ENCODE measurements around the gene TNN.

TNN gene

DNA sequence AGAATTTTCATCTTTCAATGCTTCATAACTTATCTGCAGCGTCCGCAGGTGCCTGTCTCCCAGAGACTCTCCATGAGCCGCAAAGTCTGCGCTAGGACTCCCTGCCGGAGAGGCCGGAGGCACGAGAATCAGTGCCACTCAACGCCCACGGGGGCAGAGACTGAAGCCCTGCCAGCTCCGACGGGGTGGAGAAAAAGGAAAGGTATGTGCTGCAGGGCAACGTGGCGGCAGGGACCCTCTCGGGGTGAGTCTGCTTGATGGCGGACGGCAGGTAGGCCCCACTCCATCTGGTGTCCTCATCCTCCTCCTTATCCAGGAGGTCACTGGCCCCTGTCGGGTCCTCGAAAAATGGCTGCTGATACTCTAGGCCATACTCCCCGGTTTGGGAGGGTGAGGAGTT is 22.5 kb upstream of the TNN start:
- TF ChIP-seq, protein P1, sequence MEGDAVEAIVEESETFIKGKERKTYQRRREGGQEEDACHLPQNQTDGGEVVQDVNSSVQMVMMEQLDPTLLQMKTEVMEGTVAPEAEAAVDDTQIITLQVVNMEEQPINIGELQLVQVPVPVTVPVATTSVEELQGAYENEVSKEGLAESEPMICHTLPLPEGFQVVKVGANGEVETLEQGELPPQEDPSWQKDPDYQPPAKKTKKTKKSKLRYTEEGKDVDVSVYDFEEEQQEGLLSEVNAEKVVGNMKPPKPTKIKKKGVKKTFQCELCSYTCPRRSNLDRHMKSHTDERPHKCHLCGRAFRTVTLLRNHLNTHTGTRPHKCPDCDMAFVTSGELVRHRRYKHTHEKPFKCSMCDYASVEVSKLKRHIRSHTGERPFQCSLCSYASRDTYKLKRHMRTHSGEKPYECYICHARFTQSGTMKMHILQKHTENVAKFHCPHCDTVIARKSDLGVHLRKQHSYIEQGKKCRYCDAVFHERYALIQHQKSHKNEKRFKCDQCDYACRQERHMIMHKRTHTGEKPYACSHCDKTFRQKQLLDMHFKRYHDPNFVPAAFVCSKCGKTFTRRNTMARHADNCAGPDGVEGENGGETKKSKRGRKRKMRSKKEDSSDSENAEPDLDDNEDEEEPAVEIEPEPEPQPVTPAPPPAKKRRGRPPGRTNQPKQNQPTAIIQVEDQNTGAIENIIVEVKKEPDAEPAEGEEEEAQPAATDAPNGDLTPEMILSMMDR (IDR thresholded peaks at IDR 0.05; ENCODE audit: low read depth, low read length, missing control alignments): no peak
- no peak for DNase-seq (ENCODE audit: extremely low read depth, low read depth)
- H3K4me3 ChIP-seq (replicated peaks; ENCODE audit: low read depth, low read length): no peak overlapping the region

GRCh38 chr1:175045519-175045918 is 22.1 kb upstream of the TNN start:
- H3K4me3 ChIP-seq (replicated peaks; ENCODE audit: low read depth, low read length): no peak overlapping the region
- DNase-seq (ENCODE audit: extremely low read depth, low read depth): no peak
- TF ChIP-seq, protein P1 (IDR thresholded peaks at IDR 0.05; ENCODE audit: low read depth, low read length, missing control alignments): no peak

DNA sequence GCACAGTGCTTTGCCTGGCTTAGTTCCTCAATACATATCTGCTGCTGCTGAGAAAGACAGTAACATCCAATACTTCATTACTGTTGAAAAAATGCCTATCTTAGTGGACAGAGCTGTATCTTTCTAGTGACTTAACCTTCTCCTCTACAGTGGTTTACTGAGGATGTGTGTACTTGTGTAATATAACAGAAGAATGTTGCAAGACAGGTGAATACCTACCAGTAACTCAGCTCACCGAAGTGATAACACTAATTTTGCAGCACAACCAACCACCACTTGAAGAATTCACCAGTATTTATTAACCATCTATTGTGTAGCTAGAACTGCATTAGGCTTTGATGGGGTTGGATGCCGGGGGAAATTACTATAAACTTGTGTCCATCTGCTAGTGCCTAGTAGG is 16.6 kb upstream of the TNN start:
- no peak for DNase-seq (ENCODE audit: extremely low read depth, low read depth)
- TF ChIP-seq, protein P1 (IDR thresholded peaks at IDR 0.05; ENCODE audit: low read depth, low read length, missing control alignments): no peak

GRCh38 chr1:175054736-175055135 is 12.9 kb upstream of the TNN start:
- no peak overlapping the region for H3K4me3 ChIP-seq (replicated peaks; ENCODE audit: low read depth, low read length)
- no peak for DNase-seq (ENCODE audit: extremely low read depth, low read depth)
- TF ChIP-seq, protein P1 (IDR thresholded peaks at IDR 0.05; ENCODE audit: low read depth, low read length, missing control alignments): no peak

More for the DNA sequence above, 16.6 kb upstream of the TNN start:
- no peak overlapping the region for H3K4me3 ChIP-seq (replicated peaks; ENCODE audit: low read depth, low read length)

DNA sequence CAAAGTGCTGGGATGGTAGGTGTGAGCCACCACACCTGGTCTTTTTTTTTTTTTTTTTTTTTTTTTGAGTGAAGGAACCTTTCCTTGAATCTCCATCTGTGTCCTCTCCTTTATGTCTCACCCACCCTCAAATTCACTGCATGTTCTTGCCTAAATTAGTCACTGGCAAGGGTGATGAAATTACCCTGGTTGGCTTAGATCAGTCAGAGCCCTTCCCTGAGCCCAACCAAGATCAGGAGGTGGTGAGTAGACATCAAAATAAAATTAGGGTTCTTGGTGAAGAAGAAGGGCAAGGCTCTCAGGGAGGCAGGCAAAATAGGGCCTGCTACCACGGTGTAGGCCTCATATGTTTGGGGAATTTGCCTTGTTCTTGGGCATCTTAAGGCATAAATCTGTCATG is 5.3 kb upstream of the TNN start:
- no peak for DNase-seq (ENCODE audit: extremely low read depth, low read depth)
- TF ChIP-seq, protein P1 (IDR thresholded peaks at IDR 0.05; ENCODE audit: low read depth, low read length, missing control alignments): no peak
- no peak overlapping the region for H3K4me3 ChIP-seq (replicated peaks; ENCODE audit: low read depth, low read length)

DNA sequence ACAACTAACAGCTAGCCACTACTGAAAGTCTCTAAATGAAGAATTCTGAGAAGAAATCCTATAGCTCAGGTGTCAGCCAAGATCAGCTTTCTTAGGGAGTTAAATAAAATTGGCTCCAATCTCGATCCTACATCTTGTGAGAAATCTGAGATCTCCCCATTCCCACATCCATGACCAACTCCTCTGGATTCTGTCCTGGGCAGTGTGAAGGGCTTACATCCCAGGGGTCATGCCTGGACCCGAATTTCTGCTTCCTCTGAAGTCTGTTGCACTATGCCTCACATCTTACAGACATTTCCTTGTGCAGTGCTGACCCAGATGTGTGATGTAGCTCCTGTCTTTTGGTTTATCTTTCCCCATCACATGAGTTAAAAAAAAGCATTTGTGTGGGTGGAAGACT is 4.8 kb upstream of the TNN start:
- no peak for DNase-seq (ENCODE audit: extremely low read depth, low read depth)
- H3K4me3 ChIP-seq (replicated peaks; ENCODE audit: low read depth, low read length): no peak overlapping the region
- TF ChIP-seq, protein P1 (IDR thresholded peaks at IDR 0.05; ENCODE audit: low read depth, low read length, missing control alignments): no peak

DNA sequence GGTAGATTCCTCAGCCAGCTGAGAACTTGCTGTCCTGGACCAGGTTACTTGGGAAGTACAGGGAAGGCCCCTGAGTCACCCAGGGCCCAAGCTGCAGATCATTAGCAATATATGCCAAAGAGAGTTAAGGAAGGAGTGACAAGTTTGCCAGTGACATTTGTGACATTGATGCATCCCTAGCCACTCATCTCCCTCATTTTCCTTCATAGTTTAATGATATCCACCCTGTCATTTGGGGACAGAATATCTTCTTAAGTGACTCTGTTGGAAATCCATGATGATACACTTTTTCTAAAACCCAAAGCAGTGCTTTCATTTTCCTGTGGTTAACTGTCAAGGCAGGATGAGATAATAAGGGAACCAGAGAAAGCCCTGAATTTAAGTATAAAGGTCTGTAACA is 3.2 kb downstream of the TNN start:
- TF ChIP-seq, protein P1 (IDR thresholded peaks at IDR 0.05; ENCODE audit: low read depth, low read length, missing control alignments): no peak

More for the DNA sequence above, 3.2 kb downstream of the TNN start:
- DNase-seq (ENCODE audit: extremely low read depth, low read depth): no peak
- H3K4me3 ChIP-seq (replicated peaks; ENCODE audit: low read depth, low read length): no peak overlapping the region
